GM23248 (cell line): Measurements from ENCODE around the gene PHACTR3.

ENCODE experiments used
- EZH2 ChIP-seq: fragments of 200-600 bp; sonication (generic); IDR thresholded peaks from 2 replicates; pipeline ENCODE4 v1.6.1; 2018; ENCODE audit warnings: antibody characterized with exemption, mild to moderate bottlenecking; ENCODE audit not compliant: insufficient read depth, poor library complexity, severe bottlenecking
- EZH2phosphoT487 ChIP-seq: fragments of 200-600 bp; sonication (generic); IDR thresholded peaks from 2 replicates; pipeline ENCODE4 v1.6.1; 2018; ENCODE audit warnings: antibody characterized with exemption, moderate library complexity, mild to moderate bottlenecking, low read depth; ENCODE audit not compliant: insufficient read depth

- no peak for TF ChIP-seq EZH2phosphoT487
- no peak for TF ChIP-seq EZH2
Measured at GRCh38 chr20:59767656-59768055, 163.3 kb downstream of the PHACTR3 start.
